Peyer's patch (tissue), 4 donors: ENCODE measurements around the gene PNCK. TPM values are rescaled to one million over a fixed set of nuclear protein-coding genes. Genes with fewer than 3 reads are reported as not detected.

Experiments used
- DNase-seq, 3 donors: peaks; one replicate each; pipeline ENCODE4 v3.0.0-alpha.2; 2017 to 2019
- H3K27ac ChIP-seq, 4 donors: fragments of 200-600 bp; sonication (generic); one replicate each; pipeline ENCODE4 v1.5.1; 2016 to 2019
- H3K27me3 ChIP-seq, 2 donors: fragments of 200-600 bp; sonication (generic); one replicate each; pipeline ENCODE4 v1.5.1; 2019
- H3K36me3 ChIP-seq, 3 donors: fragments of 200-600 bp; sonication (generic); one replicate each; pipeline ENCODE4 v1.5.1; 2016 to 2019
- H3K4me1 ChIP-seq, 4 donors: fragments of 200-600 bp; sonication (generic); one replicate each; pipeline ENCODE4 v1.5.1; 2016 to 2019
- H3K4me3 ChIP-seq, 4 donors: fragments of 200-600 bp; sonication (generic); 1 replicate in 3 of 4; 2 replicates in 1 of 4; pipeline ENCODE4 v1.5.1; 2016 to 2019; ENCODE audit warnings: mild to moderate bottlenecking in 1 of 4
- H3K9me3 ChIP-seq, 4 donors: fragments of 200-600 bp; sonication (generic); one replicate each; pipeline ENCODE4 v1.5.1; 2016 to 2019; ENCODE audit warnings: mild to moderate bottlenecking in 1 of 4
- CTCF ChIP-seq, 6 experiments: fragments of 450-650 bp in 4 of 6; fragments of 200-600 bp in 2 of 6; sonication (generic) in 1 of 6; IDR thresholded peaks; one replicate each; pipeline ENCODE4 v1.5.1; 2017 to 2019; ENCODE audit warnings: antibody characterized with exemption in 6 of 6, mild to moderate bottlenecking in 3 of 6, moderate library complexity in 1 of 6
- POLR2A ChIP-seq, 2 donors: fragments of 450-650 bp; IDR thresholded peaks; one replicate each; pipeline ENCODE4 v1.5.1; 2017; ENCODE audit warnings: antibody characterized with exemption in 2 of 2, mild to moderate bottlenecking in 2 of 2, moderate library complexity in 2 of 2
- total RNA-seq, 4 donors: library from RNA; depleted of rRNA; stranded (reverse); fragments of >200 nt; gene quantifications; one replicate each; pipeline ENCODE4 v1.1.0, GENCODE V29; 2016

The PNCK gene
- total RNA-seq, 4 donors from 2014 or later, result 2.0 to 44.8 (median 6.1) TPM; not detected in 1

GRCh38 chrX:153668423-153669173 is 5.0 kb downstream of the PNCK start:
- H3K27me3 ChIP-seq, result no peaks in the 10 kb centered on the region
- H3K4me1 ChIP-seq, result no peaks in the 10 kb centered on the region
- no peaks in the 10 kb centered on the region for H3K36me3 ChIP-seq
- peak in 1 of 3 donors; percentile 31 for DNase-seq
- no peaks in the 10 kb centered on the region for H3K9me3 ChIP-seq
- H3K27ac ChIP-seq, result no peak overlapping the region
- H3K4me3 ChIP-seq, result no peak overlapping the region
- TF ChIP-seq POLR2A (IDR thresholded peaks at IDR 0.05) (no peak), CTCF (IDR thresholded peaks at IDR 0.05) (no peak)

DNA sequence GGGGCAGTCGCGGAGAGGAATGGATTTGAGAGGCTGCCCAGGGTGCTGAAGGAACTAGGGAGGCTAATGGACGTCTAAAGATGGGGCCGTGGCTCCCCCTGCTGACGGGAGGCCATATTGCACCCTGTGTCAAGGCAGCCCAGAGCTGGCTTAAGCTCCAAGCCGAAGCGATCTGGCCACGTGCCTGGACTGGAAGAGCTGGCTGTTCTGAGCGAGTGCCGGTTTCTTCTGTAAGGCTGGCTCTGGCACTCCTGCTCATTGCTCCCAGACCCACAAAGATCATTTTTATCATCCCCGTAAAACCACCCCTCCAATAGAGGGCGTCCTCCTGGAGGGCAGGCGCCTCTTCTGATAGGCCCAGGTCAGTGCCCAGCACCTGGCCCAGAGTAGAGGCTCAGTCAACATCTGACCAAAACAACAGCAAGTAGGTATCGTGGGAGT is 5.6 kb downstream of the PNCK start:
- TF ChIP-seq POLR2A (IDR thresholded peaks at IDR 0.05) (no peak), CTCF (IDR thresholded peaks at IDR 0.05) (peak; percentile 33 to 75 (median 62))
- Histone ChIP-seq H3K27ac (no peak overlapping the region), H3K9me3 (no peaks in the 10 kb centered on the region), H3K27me3 (no peaks in the 10 kb centered on the region), H3K36me3 (no peaks in the 10 kb centered on the region), H3K4me1 (no peaks in the 10 kb centered on the region), H3K4me3 (peak overlapping the region in 1 of 4 donors; percentile 24)
- peak; percentile 70 to 88 (median 82) for DNase-seq

GRCh38 chrX:153667281-153667955 is 6.2 kb downstream of the PNCK start:
- TF ChIP-seq POLR2A (IDR thresholded peaks at IDR 0.05), result no peak
- no peak for TF ChIP-seq CTCF (IDR thresholded peaks at IDR 0.05)
- Histone ChIP-seq H3K9me3 (no peaks in the 10 kb centered on the region), H3K36me3 (no peaks in the 10 kb centered on the region), H3K4me1 (no peaks in the 10 kb centered on the region), H3K27ac (no peak overlapping the region), H3K4me3 (peak overlapping the region in 1 of 4 donors; percentile 24), H3K27me3 (no peaks in the 10 kb centered on the region)
- DNase-seq, result peak in 1 of 3 donors; percentile 30

DNA sequence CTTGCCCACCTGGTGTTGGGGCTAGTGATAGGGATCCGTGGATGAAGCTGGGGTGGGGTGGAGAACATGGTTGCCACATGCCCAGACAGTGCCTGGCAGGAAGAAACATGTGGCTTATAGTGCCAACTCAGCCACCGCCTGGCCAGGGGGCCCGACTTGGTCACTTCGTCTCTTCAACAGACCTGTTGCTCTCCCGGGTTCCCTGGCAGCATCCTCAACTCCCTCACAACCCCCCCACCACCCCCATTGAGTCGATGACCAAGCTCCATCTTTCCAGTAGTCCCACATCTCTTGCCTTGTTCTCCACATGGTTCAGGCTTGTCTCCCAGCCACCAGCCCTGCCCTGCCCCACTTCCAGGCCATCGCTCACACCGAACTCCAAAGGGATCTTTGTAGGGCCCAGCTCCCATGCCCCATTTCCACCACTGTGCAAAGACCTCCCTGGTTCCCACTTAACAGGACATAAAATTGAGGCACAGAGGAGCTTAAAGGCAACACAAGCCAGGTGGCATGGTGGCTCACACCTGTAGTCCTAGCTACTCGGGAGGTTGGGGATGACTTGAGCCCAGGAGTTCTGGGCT is 7.8 kb downstream of the PNCK start:
- TF ChIP-seq POLR2A (IDR thresholded peaks at IDR 0.05), result no peak
- peak in 1 of 3 donors; percentile 29 for DNase-seq
- no peak overlapping the region for H3K4me3 ChIP-seq
- H3K36me3 ChIP-seq, result no peaks in the 10 kb centered on the region
- H3K4me1 ChIP-seq, result no peaks in the 10 kb centered on the region
- H3K27me3 ChIP-seq, result no peaks in the 10 kb centered on the region
- H3K9me3 ChIP-seq, result no peaks in the 10 kb centered on the region
- H3K27ac ChIP-seq, result no peak overlapping the region

- Histone ChIP-seq H3K4me1 (no peaks in the 10 kb centered on the region), H3K27me3 (no peaks in the 10 kb centered on the region), H3K9me3 (no peaks in the 10 kb centered on the region), H3K4me3 (peak overlapping the region in 2 of 4 donors; percentile 7 to 29), H3K36me3 (no peaks in the 10 kb centered on the region), H3K27ac (no peak overlapping the region)
- peak in 5 of 6 experiments; percentile 18 to 58 (median 50) for TF ChIP-seq CTCF (IDR thresholded peaks at IDR 0.05)
- no peak for TF ChIP-seq POLR2A (IDR thresholded peaks at IDR 0.05)
- DNase-seq, result peak; percentile 57 to 84 (median 77)
Measured at GRCh38 chrX:153662266-153662665, 11.3 kb downstream of the PNCK start.

GRCh38 chrX:153659268-153659667 is 14.3 kb downstream of the PNCK start:
- Histone ChIP-seq H3K9me3 (no peaks in the 10 kb centered on the region), H3K27ac (no peak overlapping the region), H3K4me3 (no peak overlapping the region), H3K27me3 (no peaks in the 10 kb centered on the region), H3K4me1 (no peaks in the 10 kb centered on the region), H3K36me3 (no peaks in the 10 kb centered on the region)
- no peak for TF ChIP-seq POLR2A (IDR thresholded peaks at IDR 0.05)
- TF ChIP-seq CTCF (IDR thresholded peaks at IDR 0.05), result no peak
- DNase-seq, result no peak
